Large intestine (tissue), 12 donors: ENCODE results near the gene RTN4IP1. TPM values are rescaled to one million over a fixed set of nuclear protein-coding genes. Genes with fewer than 3 reads are reported as not detected.

Experiments used
- DNase-seq, 2 donors: peaks; one replicate each; pipeline versions ENCODE4 v3.0.0 to v3.0.0-alpha.2; 2013
- H3K27ac ChIP-seq: one replicate; pipeline ENCODE4 v1.5.1; 2013; ENCODE audit warnings: low read length
- H3K27me3 ChIP-seq: 2 replicates; pipeline ENCODE4 v1.6.1; 2013; ENCODE audit warnings: low read length; ENCODE audit not compliant: control insufficient read depth, insufficient read depth
- H3K36me3 ChIP-seq: 2 replicates; pipeline ENCODE4 v1.6.1; 2013; ENCODE audit warnings: low read length; ENCODE audit not compliant: control insufficient read depth, insufficient read depth
- H3K4me1 ChIP-seq: one replicate; pipeline ENCODE4 v1.6.1; 2013; ENCODE audit warnings: low read length; ENCODE audit not compliant: control insufficient read depth, insufficient read depth
- H3K4me3 ChIP-seq: one replicate; pipeline ENCODE4 v1.5.1; 2013; ENCODE audit warnings: low read length
- H3K9me3 ChIP-seq: one replicate; pipeline ENCODE4 v1.6.1; 2013; ENCODE audit warnings: mild to moderate bottlenecking, low read depth, low read length, moderate library complexity; ENCODE audit not compliant: control insufficient read depth
- WGBS: methylation state at CpG from one replicate; pipeline ENCODE4 v1.1.5; 2013; ENCODE audit warnings: low lambda C conversion rate; ENCODE audit not compliant: insufficient coverage; 5-methylcytosine and 5-hydroxymethylcytosine counted together
- long read RNA-seq, 11 donors: transcript quantifications; one replicate each; lab custom pipeline, GENCODE V29; 2026
- polyA plus RNA-seq: library from polyadenylated mRNA; unstranded; fragments of 120-200 nt; gene quantifications from one replicate; pipeline ENCODE4 v1.2.1, GENCODE V29; 2013

Gene RTN4IP1
- polyA plus RNA-seq: 6.8 TPM
- long read RNA-seq, donor 1, partial matches to known transcripts: 0 of 3 reads
- long read RNA-seq, donor 1, other reads (novel, unspliced or antisense): 0 of 3 reads
- long read RNA-seq, donor 2, transcript RTN4IP1-203 (2 exons, 433 nt): major isoform, 10 of 11 reads
- long read RNA-seq, donor 2, partial matches to known transcripts: 0 of 11 reads
- long read RNA-seq, donor 2, other reads (novel, unspliced or antisense): 0 of 11 reads
- long read RNA-seq, donor 3, transcript RTN4IP1-203 (2 exons, 433 nt): major isoform, 7 of 10 reads
- long read RNA-seq, donor 3, partial matches to known transcripts: 0 of 10 reads
- long read RNA-seq, donor 3, other reads (novel, unspliced or antisense): 0 of 10 reads
- long read RNA-seq, donor 4, partial matches to known transcripts: 0 of 1 reads
- long read RNA-seq, donor 4, other reads (novel, unspliced or antisense): 0 of 1 reads
- long read RNA-seq, donor 5, transcript RTN4IP1-203 (2 exons, 433 nt): major isoform, 5 of 7 reads
- long read RNA-seq, donor 5, partial matches to known transcripts: 0 of 7 reads
- long read RNA-seq, donor 5, other reads (novel, unspliced or antisense): 0 of 7 reads
- long read RNA-seq, donor 6, transcript RTN4IP1-203 (2 exons, 433 nt): major isoform, 5 of 6 reads
- long read RNA-seq, donor 6, partial matches to known transcripts: 0 of 6 reads
- long read RNA-seq, donor 6, other reads (novel, unspliced or antisense): 0 of 6 reads
- long read RNA-seq, donor 7, partial matches to known transcripts: 0 of 4 reads
- long read RNA-seq, donor 7, other reads (novel, unspliced or antisense): 0 of 4 reads
- long read RNA-seq, donor 8, transcript RTN4IP1-203 (2 exons, 433 nt): major isoform, 6 of 7 reads
- long read RNA-seq, donor 8, partial matches to known transcripts: 0 of 7 reads
- long read RNA-seq, donor 8, other reads (novel, unspliced or antisense): 0 of 7 reads
- long read RNA-seq, donor 9, partial matches to known transcripts: 0 of 3 reads
- long read RNA-seq, donor 9, other reads (novel, unspliced or antisense): 0 of 3 reads
- long read RNA-seq, donor 10, partial matches to known transcripts: 0 of 5 reads
- long read RNA-seq, donor 10, other reads (novel, unspliced or antisense): 0 of 5 reads
- long read RNA-seq, donor 11, partial matches to known transcripts: 0 of 3 reads
- long read RNA-seq, donor 11, other reads (novel, unspliced or antisense): 0 of 3 reads

GRCh38 chr6:106629103-106629858, at the start of gene RTN4IP1, which contains the start of gene QRSL1:
Gene RTN4IP1, minus strand, starts transcription at chr6:106629498. Its CDS starts 477 bp downstream, at chr6:106629021.
Gene QRSL1, plus strand, starts transcription at chr6:106629578. Its CDS starts 104 bp downstream, at chr6:106629682.
- no peaks in the 10 kb centered on the region for H3K27me3 ChIP-seq
- H3K27ac ChIP-seq: peak within 1 kb of the TSS; percentile 65
- H3K4me3 ChIP-seq: peak within 1 kb of the TSS; percentile 72
- DNase-seq: peak; percentile 88 to 96
- WGBS: no CpG with 5 or more reads among the region's 46 CpGs
- H3K9me3 ChIP-seq: no peaks in the 10 kb centered on the region
- no peaks in the 10 kb centered on the region for H3K4me1 ChIP-seq
- no peaks in the 10 kb centered on the region for H3K36me3 ChIP-seq

GRCh38 chr6:106677282-106677681, 48.0 kb upstream of the RTN4IP1 start:
- no peak for DNase-seq
- H3K4me3 ChIP-seq: no peak overlapping the region
- H3K36me3 ChIP-seq: no peaks in the 10 kb centered on the region
- 100% methylated on average over 1 of the region's 3 CpGs for WGBS
- no peaks in the 10 kb centered on the region for H3K4me1 ChIP-seq
- no peaks in the 10 kb centered on the region for H3K9me3 ChIP-seq
- no peaks in the 10 kb centered on the region for H3K27me3 ChIP-seq
- H3K27ac ChIP-seq: no peak overlapping the region

GRCh38 chr6:106674541-106675229, 45.4 kb upstream of the RTN4IP1 start:
- Histone ChIP-seq H3K27me3 (no peaks in the 10 kb centered on the region), H3K27ac (no peak overlapping the region), H3K9me3 (no peaks in the 10 kb centered on the region), H3K4me3 (no peak overlapping the region), H3K4me1 (no peaks in the 10 kb centered on the region), H3K36me3 (no peaks in the 10 kb centered on the region)
- DNase-seq: no peak

GRCh38 chr6:106671651-106672050, 42.4 kb upstream of the RTN4IP1 start:
- no peaks in the 10 kb centered on the region for H3K9me3 ChIP-seq
- 100% methylated on average over 1 of the region's 3 CpGs for WGBS
- no peaks in the 10 kb centered on the region for H3K4me1 ChIP-seq

GRCh38 chr6:106670236-106670635, 40.9 kb upstream of the RTN4IP1 start:
- no peak for DNase-seq
- Histone ChIP-seq H3K4me3 (no peak overlapping the region), H3K27ac (no peak overlapping the region), H3K27me3 (no peaks in the 10 kb centered on the region), H3K9me3 (no peaks in the 10 kb centered on the region), H3K4me1 (no peaks in the 10 kb centered on the region), H3K36me3 (peaks cover 7% of the 10 kb centered on the region)
- WGBS: no CpG with 5 or more reads among the region's 6 CpGs

More at GRCh38 chr6:106671651-106672050, 42.4 kb upstream of the RTN4IP1 start:
- no peak overlapping the region for H3K4me3 ChIP-seq
- no peak overlapping the region for H3K27ac ChIP-seq
- peaks cover under 1% of the 10 kb centered on the region for H3K36me3 ChIP-seq
- DNase-seq: no peak
- H3K27me3 ChIP-seq: no peaks in the 10 kb centered on the region

GRCh38 chr6:106667022-106667402, 37.7 kb upstream of the RTN4IP1 start:
- H3K27me3 ChIP-seq: no peaks in the 10 kb centered on the region
- no peaks in the 10 kb centered on the region for H3K4me1 ChIP-seq
- no peak overlapping the region for H3K27ac ChIP-seq
- no CpG with 5 or more reads among the region's 4 CpGs for WGBS
- H3K4me3 ChIP-seq: no peak overlapping the region
- peaks cover 20% of the 10 kb centered on the region for H3K36me3 ChIP-seq
- H3K9me3 ChIP-seq: no peaks in the 10 kb centered on the region
- DNase-seq: no peak

- peak in 1 of 2 donors; percentile 22 for DNase-seq
- Histone ChIP-seq H3K9me3 (no peaks in the 10 kb centered on the region), H3K4me1 (no peaks in the 10 kb centered on the region), H3K27me3 (no peaks in the 10 kb centered on the region), H3K4me3 (no peak overlapping the region), H3K36me3 (peaks cover 24% of the 10 kb centered on the region), H3K27ac (no peak overlapping the region)
- WGBS: 92% methylated on average over 2 of the region's 6 CpGs
Observed at GRCh38 chr6:106666282-106667021, 37.2 kb upstream of the RTN4IP1 start.

GRCh38 chr6:106662458-106662857, 33.2 kb upstream of the RTN4IP1 start:
- H3K27ac ChIP-seq: no peak overlapping the region
- DNase-seq: no peak
- no CpG with 5 or more reads among the region's 2 CpGs for WGBS
- H3K4me3 ChIP-seq: no peak overlapping the region
- peaks cover 43% of the 10 kb centered on the region for H3K36me3 ChIP-seq
- H3K9me3 ChIP-seq: peaks cover 13% of the 10 kb centered on the region
- H3K27me3 ChIP-seq: no peaks in the 10 kb centered on the region
- H3K4me1 ChIP-seq: no peaks in the 10 kb centered on the region

- peaks cover 46% of the 10 kb centered on the region for H3K36me3 ChIP-seq
- H3K4me1 ChIP-seq: no peaks in the 10 kb centered on the region
- no peak overlapping the region for H3K27ac ChIP-seq
- no CpG with 5 or more reads among the region's 2 CpGs for WGBS
- no peaks in the 10 kb centered on the region for H3K27me3 ChIP-seq
- DNase-seq: no peak
- H3K4me3 ChIP-seq: no peak overlapping the region
- peaks cover 17% of the 10 kb centered on the region for H3K9me3 ChIP-seq
Observed at GRCh38 chr6:106659859-106660258, 30.6 kb upstream of the RTN4IP1 start.
